ENCODE data around the gene NRG3.

The NRG3 gene

DNA sequence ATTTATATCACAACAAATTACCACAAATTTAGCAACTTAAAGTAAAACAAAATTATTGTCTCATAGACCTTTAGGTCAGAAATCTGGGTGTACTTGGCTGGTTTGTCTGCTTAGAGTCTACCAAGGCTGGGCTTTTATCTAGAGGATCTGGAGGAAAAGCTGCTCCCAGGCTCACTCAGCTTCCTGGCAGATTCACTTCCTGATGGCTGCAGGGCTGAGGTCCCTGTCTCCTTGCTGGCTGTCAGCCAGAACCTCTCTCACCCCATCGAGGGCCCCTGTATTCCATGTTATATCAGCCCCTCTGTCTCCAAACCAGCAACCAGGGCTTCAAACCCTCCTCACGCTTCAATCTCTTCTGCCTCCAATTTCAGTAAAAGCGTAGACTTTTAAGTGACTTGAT lies 734.9 kb downstream of the NRG3 start:
- TF ChIP-seq, protein P1, sequence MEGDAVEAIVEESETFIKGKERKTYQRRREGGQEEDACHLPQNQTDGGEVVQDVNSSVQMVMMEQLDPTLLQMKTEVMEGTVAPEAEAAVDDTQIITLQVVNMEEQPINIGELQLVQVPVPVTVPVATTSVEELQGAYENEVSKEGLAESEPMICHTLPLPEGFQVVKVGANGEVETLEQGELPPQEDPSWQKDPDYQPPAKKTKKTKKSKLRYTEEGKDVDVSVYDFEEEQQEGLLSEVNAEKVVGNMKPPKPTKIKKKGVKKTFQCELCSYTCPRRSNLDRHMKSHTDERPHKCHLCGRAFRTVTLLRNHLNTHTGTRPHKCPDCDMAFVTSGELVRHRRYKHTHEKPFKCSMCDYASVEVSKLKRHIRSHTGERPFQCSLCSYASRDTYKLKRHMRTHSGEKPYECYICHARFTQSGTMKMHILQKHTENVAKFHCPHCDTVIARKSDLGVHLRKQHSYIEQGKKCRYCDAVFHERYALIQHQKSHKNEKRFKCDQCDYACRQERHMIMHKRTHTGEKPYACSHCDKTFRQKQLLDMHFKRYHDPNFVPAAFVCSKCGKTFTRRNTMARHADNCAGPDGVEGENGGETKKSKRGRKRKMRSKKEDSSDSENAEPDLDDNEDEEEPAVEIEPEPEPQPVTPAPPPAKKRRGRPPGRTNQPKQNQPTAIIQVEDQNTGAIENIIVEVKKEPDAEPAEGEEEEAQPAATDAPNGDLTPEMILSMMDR (IDR thresholded peaks at IDR 0.05; ENCODE audit: low read depth, low read length, missing control alignments), result no peak

DNA sequence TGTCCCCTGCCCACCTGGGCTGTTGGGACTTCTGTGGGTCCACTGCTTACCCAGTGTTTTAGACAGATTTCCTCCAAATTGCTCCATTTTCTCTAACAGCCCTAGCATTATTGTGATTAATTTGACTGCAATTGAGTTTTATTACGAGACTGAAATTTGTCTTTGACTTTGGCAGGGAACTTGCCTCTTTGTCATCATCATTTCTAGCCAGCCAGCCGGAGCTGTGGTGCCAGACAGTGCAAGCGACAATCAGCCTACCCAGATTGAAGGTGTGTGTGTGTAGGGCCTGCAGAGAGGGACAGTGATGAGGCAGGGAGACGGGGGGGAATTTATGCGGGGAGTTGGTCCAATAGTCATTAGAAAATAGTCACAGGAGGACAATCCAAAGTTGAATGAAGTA lies 743.0 kb downstream of the NRG3 start:
- TF ChIP-seq, protein P1 (IDR thresholded peaks at IDR 0.05; ENCODE audit: low read depth, low read length, missing control alignments), result no peak
- no peak overlapping the region for H3K4me3 ChIP-seq (replicated peaks; ENCODE audit: low read depth, low read length)
- DNase-seq (ENCODE audit: extremely low read depth, low read depth), result no peak

More for the DNA sequence above, 734.9 kb downstream of the NRG3 start:
- DNase-seq (ENCODE audit: extremely low read depth, low read depth), result no peak
- no peak overlapping the region for H3K4me3 ChIP-seq (replicated peaks; ENCODE audit: low read depth, low read length)

DNA sequence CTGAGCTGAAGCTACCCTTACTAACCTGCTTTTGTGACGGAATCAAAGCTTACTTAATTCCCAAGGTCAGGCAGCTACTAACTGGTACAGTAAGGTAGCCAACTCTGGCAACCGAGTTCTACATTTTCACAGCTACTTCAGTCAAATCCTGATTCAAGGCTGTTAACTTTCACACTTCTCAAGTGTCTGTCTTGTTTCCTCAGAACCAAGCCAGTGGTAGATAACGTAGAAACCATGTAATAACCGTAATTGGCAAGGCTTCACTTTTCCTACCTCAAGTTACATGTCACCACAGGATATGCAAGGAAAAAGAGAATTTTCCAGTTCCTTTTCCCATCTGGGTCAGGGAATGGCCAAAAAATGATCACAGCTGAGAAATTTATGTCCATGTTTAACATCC lies 746.7 kb downstream of the NRG3 start:
- no peak overlapping the region for H3K4me3 ChIP-seq (replicated peaks; ENCODE audit: low read depth, low read length)
- TF ChIP-seq, protein P1 (IDR thresholded peaks at IDR 0.05; ENCODE audit: low read depth, low read length, missing control alignments), result no peak
- no peak for DNase-seq (ENCODE audit: extremely low read depth, low read depth)

DNA sequence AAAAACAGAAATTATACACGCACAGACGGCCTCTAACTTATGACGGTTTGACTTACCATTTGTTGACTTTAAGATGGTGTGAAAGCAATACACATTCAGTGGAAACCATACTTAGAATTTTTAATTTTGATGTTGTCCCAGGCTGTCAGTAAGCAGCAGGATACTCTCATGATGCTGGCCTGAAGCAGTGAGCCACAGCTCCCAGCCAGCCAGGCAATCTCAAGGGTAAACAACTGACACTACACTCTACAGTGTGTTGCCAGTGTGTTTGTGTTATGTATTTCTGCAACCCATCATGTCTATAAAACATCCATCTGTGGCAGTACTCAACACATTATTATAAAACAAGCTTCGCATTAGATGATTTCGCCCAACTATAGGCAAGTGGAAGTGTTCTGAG lies 747.5 kb downstream of the NRG3 start:
- DNase-seq (ENCODE audit: extremely low read depth, low read depth), result no peak
- H3K4me3 ChIP-seq (replicated peaks; ENCODE audit: low read depth, low read length), result no peak overlapping the region
- TF ChIP-seq, protein P1 (IDR thresholded peaks at IDR 0.05; ENCODE audit: low read depth, low read length, missing control alignments), result no peak

DNA sequence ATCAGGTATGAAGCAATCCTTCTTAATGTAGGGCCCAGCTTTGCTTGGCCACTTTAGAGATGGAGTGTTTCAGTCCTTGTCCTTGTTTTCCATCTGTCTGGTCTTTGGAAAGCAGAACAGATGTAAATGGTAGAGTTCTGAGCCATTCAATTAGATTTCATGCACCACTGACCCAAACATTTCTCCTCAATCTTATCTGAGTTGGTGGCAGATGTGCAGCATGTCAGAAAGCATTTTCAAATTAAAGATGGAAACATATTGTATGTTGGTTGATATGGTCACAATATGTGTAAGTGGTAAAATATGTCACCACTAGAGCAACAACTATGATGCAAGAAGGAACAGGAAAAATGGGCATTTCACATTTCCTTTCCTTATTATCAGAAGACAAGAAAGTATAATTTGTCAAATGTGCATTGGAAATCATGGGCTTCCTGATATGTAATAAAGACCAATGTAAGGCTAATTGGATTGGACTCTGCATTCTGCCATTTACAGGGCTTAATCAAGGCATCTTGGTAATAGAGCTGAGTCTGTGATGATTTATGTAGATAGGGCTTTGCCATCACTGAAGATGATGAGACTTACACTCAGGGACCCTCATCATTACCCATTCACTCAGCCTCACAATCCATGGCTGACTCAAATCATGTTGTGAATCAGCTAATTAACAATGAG lies 750.7 kb downstream of the NRG3 start:
- TF ChIP-seq, protein P1 (IDR thresholded peaks at IDR 0.05; ENCODE audit: low read depth, low read length, missing control alignments), result no peak
- no peak overlapping the region for H3K4me3 ChIP-seq (replicated peaks; ENCODE audit: low read depth, low read length)
- DNase-seq (ENCODE audit: extremely low read depth, low read depth), result no peak

DNA sequence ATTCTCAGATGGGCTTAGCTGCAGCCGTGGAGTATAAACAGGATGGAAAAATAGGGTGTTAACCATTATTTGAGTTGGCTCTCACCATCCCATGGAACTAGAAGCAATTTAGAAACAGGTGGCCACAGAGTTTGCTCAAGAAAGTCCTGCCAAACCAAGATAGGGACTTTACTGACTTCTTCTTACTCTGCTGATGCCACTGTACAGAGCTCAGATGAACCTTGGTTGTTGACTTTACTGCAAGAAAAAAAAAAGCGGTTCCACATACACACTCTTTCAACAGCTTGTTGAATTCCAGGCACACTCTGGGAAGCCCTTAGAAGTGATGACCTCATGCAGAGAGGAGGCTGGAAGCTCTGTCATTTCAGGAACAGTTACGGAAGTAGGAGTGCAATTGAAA lies 753.4 kb downstream of the NRG3 start:
- no peak overlapping the region for H3K4me3 ChIP-seq (replicated peaks; ENCODE audit: low read depth, low read length)
- TF ChIP-seq, protein P1 (IDR thresholded peaks at IDR 0.05; ENCODE audit: low read depth, low read length, missing control alignments), result no peak
- no peak for DNase-seq (ENCODE audit: extremely low read depth, low read depth)

DNA sequence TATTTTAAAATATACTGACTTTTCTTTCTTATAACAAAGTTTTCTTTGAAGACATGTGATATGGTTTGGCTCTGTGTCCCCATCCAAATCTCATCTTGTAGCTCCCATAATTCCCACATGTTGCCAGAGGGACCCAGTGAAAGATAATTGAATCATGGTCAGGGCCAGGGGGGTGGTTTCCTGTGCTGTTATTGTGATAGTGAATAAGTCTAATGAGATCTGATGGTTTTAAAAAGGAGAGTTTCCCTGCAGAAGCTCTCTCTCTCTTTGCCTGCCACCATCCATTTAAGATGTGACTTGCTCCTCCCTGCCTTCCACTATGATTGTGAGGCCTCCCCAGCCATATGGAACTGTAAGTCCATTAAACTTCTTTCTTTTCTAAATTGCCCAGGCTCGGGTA lies 768.1 kb downstream of the NRG3 start:
- H3K4me3 ChIP-seq (replicated peaks; ENCODE audit: low read depth, low read length), result no peak overlapping the region
- TF ChIP-seq, protein P1 (IDR thresholded peaks at IDR 0.05; ENCODE audit: low read depth, low read length, missing control alignments), result no peak
- DNase-seq (ENCODE audit: extremely low read depth, low read depth), result no peak
